AG09309 (cell line): ENCODE data around the gene PTGDR2.

Experiments
- DNase-seq: peaks from one replicate; pipeline ENCODE4 v3.0.0-alpha.2; 2010; ENCODE audit warnings: low read depth
- H3K4me3 ChIP-seq: 2 replicates; pipeline ENCODE4 v1.5.1; 2011; ENCODE audit warnings: mild to moderate bottlenecking, low read depth, low read length, moderate library complexity; ENCODE audit not compliant: control insufficient read depth
- TF ChIP-seq, protein P1 (sequence below): IDR thresholded peaks from 2 replicates; pipeline ENCODE4 v1.5.1; 2011; ENCODE audit warnings: mild to moderate bottlenecking, low read depth, low read length, inconsistent platforms; ENCODE audit not compliant: insufficient read depth, control insufficient read depth; ENCODE audit errors: missing control alignments

The PTGDR2 gene

DNA sequence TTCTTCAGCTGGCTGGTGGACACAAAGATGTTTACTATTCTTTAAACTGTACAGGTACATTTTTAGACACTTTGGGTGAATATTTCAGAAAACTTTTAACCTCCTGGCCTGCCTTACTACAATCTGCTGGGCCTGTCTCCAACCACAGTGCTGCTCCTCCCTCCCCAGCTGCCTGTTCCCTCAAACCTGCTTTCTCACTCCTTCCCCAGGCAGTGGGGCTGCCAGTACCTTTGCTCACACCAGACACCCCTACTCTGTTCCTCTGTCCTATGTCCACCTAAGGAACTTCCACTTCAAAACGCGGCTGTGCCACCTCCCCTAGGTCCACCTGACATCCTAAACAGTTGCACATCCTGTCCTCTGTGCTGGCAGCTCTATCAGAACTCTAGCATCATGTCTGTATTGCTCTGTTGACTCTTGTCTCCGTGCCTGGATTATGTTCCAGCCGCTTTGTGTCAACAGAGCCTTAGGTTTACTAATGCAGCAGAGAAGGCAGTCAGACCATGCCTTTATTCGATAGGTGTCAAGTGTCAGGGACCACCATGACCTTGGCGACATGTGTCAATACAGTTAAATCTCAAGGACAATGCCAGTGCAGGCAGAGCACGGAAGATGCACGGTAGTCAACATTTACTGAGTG is 25.0 kb upstream of the PTGDR2 start:
- DNase-seq, result no peak
- TF ChIP-seq, protein P1, sequence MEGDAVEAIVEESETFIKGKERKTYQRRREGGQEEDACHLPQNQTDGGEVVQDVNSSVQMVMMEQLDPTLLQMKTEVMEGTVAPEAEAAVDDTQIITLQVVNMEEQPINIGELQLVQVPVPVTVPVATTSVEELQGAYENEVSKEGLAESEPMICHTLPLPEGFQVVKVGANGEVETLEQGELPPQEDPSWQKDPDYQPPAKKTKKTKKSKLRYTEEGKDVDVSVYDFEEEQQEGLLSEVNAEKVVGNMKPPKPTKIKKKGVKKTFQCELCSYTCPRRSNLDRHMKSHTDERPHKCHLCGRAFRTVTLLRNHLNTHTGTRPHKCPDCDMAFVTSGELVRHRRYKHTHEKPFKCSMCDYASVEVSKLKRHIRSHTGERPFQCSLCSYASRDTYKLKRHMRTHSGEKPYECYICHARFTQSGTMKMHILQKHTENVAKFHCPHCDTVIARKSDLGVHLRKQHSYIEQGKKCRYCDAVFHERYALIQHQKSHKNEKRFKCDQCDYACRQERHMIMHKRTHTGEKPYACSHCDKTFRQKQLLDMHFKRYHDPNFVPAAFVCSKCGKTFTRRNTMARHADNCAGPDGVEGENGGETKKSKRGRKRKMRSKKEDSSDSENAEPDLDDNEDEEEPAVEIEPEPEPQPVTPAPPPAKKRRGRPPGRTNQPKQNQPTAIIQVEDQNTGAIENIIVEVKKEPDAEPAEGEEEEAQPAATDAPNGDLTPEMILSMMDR, result no peak
- no peak overlapping the region for H3K4me3 ChIP-seq

DNA sequence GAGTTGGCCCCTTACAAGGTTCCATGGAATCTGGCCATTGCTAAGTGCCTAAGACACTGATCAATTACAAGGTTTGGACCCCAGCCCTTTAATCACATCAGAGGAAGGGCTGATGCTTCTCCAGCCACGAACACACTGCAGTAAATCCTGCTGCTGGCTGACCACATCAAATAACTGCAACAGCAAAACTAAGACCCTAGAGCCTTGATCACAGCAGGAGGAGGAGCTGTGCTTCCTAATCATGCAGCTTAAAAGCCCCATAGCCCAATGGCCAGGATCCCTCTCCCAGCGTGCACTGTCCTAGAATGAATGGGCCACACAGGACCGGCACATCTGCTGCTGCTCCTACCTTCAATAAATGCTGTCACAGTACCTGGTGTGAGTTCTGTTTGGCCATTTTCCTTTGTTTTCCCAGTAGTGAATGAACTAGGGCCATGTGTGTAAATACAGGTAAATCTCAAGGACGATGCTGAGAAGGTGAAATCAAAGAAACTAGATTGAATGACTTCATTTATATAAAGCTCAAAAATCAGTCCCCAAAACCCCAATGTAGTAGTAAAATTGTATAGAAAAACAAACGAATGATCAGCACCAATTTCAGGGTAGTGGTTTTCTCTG is 24.3 kb upstream of the PTGDR2 start:
- TF ChIP-seq, protein P1, result no peak
- no peak overlapping the region for H3K4me3 ChIP-seq
- no peak for DNase-seq

GRCh38 chr11:60879104-60879503 is 23.4 kb upstream of the PTGDR2 start:
- DNase-seq, result no peak
- TF ChIP-seq, protein P1, result no peak
- no peak overlapping the region for H3K4me3 ChIP-seq

GRCh38 chr11:60878245-60879101 is 22.7 kb upstream of the PTGDR2 start:
- no peak overlapping the region for H3K4me3 ChIP-seq
- no peak for DNase-seq
- TF ChIP-seq, protein P1, result no peak

GRCh38 chr11:60876168-60876485 is 20.4 kb upstream of the PTGDR2 start:
- TF ChIP-seq, protein P1, result no peak
- no peak for DNase-seq
- no peak overlapping the region for H3K4me3 ChIP-seq

- H3K4me3 ChIP-seq, result no peak overlapping the region
- no peak for DNase-seq
- TF ChIP-seq, protein P1, result no peak
Measured at GRCh38 chr11:60875366-60876167, 19.8 kb upstream of the PTGDR2 start.
